Left cardiac atrium (tissue), 4 donors: Measurements from ENCODE around the gene RHOU. TPM values are rescaled to one million over a fixed set of nuclear protein-coding genes. Genes with fewer than 3 reads are reported as not detected.

Experiments
- ATAC-seq, 2 donors: fragments of 200-7000 bp; cut with Tn5 transposase; one replicate each; pipeline ENCODE4 v1.9.1; 2020; ENCODE audit warnings: mild to moderate bottlenecking in 2 of 2, moderate library complexity in 2 of 2
- DNase-seq: peaks from one replicate; pipeline ENCODE4 v3.0.0-alpha.2; 2020
- intact Hi-C, 2 donors: fragments of 100-400 bp; cut with DNase I; formaldehyde crosslinking; loops; one replicate each; pipeline versions ENCODE4 v1.14.1 to v1.15.1; 2022 to 2023
- total RNA-seq, 2 donors: library from RNA; stranded (reverse); fragmentation: NEBNext Ultra II Directional; extraction: Animal tissue kit (Norgen Biotek cat#: 25700); gene quantifications; one replicate each; pipeline ENCODE4 v1.2.1, GENCODE V29; 2021
- donor health status: DM: no; HTN: yes; CAD: no.
- donor health status: DM: no; HTN: yes; CAD: no; lungs with severe emphysema.
- donor health status: DM: yes; HTN: yes; CAD: no.
- donor health status: Dilated cardiomyopathy.

Gene RHOU
- total RNA-seq, 2 donors from 2014 or later = 12.9 to 16.5 TPM

DNA sequence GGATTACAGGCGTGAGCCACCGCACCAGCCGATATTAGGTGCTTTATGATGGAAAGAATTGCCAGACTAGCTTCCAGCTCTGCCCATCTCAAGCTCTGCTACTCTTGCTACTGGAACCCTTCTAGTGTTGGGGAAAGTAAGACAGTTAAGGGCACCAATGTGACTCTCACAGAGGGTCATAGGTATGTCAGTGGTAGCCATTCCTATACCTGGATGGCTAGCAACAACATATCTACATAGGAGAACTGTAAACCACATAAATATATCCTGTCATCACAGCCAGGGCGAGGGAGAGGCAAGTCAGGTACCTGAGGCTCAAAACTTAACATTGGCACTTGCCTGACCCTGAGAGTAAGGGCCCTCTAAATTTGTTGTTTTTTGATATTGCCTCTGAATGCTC lies 1.7 kb upstream of the RHOU start:
- intact Hi-C loops = loop anchor here (5.0 kb wide), 1 partner anchor 494 kb away; no protein-coding TSS in a partner anchor
- no peak for ATAC-seq
- DNase-seq = no peak

DNA sequence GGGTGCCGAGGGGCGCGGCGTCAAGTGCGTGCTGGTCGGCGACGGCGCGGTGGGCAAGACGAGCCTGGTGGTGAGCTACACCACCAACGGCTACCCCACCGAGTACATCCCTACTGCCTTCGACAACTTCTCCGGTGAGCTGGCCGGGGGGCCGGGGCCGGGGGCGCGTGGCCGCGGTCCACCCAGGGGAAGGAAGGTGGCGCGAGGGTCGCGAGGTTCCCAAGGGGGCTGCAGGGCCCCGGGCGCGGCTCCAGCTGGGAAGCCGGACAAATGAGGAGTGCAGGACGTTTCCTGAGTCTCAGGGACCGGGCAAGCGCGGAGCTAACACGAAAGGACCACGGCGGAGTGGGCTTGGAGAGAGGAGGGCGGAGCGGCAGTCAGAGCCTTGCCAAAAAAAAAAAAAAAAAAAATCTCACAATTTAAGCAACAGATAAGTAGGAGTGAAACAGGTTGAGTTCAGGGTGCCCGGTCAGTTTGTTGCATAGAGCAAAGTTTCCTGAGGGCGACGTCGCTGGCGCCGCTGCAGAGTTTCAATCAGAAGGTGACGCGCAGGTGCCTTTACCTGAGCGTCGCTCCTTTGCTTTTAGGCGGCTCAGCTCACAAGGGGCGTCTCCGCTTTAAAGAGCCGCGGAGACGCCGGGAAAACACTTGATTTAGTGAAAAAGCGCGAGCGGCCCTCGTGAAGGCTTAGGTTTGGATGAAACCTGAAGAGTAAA lies 750 bp downstream of the RHOU start:
- DNase-seq = peak; percentile 64
- intact Hi-C loops = loop anchor here (2.0 to 5.0 kb wide), 2 partner anchors 421 kb away; no protein-coding TSS in a partner anchor
- peak; percentile 28 to 34 for ATAC-seq

DNA sequence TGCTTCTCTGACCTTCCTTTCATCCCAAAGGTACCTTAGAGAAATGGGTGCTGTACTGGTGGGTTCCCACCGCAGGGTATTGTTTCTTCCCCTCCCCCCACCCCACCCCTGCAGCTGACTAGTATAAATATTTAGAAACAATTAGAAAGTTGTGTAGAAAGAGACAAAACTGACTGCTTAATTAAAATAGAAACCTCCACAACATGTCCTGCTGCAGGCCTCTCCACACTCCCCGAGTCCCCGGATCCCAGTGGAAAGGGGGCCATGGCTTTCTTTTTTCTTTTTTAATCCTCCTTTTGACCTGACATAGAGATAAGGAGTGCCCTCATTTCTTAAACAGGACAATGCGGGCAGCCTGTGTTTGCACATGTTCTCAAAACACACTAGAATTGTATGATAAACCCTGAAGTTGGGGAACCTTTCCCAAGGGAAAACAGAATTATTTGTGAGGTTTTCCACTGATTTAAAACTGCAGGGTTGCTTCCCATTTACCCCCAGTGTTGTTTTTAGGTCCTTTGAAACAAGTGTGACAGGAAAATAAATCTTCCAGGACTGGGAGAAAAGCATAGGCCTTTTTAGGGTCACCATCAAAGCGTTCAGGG lies 1.7 kb downstream of the RHOU start:
- no peak for DNase-seq
- intact Hi-C loops = loop anchor here in 1 of 2 donors (5.0 kb wide), 1 partner anchor 420 kb away; no protein-coding TSS in a partner anchor
- no peak for ATAC-seq

DNA sequence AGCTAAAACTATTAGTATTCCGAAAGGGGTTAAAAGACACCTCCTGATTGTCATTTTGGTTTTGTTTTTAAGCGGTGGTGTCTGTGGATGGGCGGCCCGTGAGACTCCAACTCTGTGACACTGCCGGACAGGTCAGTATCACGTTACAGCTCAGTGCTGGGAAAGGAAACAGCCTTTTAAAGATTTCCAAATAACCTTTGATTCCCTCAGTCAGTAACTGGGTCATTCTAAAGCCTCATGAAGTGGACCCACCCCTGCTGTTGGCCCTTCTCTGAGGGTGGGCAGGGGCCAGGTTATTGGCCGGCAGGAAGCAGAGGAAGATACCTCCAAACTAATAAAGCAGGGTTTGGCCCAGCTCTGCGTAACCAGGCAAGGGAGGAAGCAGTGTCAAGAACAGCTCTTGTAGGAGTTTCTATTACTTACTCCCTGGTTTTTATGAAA lies 2.3 kb downstream of the RHOU start:
- peak in 1 of 2 donors; percentile 5 for ATAC-seq
- intact Hi-C loops = loop anchor here in 1 of 2 donors (5.0 kb wide), 1 partner anchor 420 kb away; no protein-coding TSS in a partner anchor
- DNase-seq = peak; percentile 43

DNA sequence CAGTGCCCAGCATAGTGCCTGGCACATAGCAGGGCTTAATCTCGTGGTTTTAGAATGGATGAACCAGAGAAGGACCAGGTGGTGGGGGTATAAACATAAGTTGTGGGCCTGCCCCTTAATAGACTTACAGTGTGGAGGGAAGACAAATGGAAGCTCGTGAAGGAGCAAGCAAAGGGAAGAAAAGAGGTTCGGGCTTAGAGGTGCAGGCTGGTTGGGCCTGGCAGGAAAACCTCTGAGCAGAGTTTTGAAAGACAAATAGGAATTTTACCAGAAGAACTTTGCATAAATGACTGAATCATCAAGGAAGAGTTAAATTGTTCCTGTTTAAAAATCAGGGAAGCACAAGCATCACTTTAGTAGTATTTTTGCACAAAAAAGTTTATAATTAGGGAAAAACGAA lies 4.5 kb downstream of the RHOU start:
- ATAC-seq (no peak), DNase-seq (no peak)
- intact Hi-C loops = loop anchor here in 1 of 2 donors (5.0 kb wide), 1 partner anchor 417 kb away; no protein-coding TSS in a partner anchor

DNA sequence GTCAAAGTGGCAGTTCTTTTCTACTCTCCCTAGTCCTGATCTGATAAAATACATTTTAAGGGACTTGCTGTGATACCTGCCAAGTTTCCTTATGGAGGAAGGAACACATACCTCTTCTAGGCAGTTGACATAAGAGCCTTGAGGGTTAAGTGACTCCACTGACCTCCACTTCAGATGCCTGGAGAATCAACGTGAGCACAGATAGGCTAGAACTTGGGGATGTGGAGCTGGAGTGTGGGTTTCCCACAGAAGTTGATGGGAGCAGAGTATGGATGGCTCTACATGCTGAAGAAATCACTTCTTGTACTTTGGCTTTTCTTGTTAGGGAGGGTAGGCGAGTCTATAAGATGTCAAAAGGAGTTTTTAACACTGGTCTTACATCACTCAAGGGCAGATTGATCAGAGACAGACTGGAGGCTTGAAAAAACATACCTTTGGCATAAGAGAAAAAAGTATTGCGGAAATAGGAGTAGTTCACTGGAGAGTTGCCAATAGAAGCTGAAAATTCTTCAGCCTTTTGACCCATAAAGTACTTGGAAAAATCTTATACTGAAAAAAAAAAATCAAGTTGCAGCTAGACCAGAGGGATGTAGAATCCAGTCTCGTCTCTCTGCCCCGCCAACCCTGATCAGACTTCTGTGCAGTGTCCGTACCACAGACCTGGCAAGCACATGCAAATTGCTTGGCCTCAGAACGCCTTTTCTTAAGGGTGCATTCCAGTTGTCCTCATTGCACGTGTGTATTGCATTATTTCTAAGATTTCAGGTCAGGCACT lies 5.5 kb downstream of the RHOU start:
- intact Hi-C loops = no loop called here
- ATAC-seq (peak in 1 of 2 donors; percentile 45), DNase-seq (no peak)

DNA sequence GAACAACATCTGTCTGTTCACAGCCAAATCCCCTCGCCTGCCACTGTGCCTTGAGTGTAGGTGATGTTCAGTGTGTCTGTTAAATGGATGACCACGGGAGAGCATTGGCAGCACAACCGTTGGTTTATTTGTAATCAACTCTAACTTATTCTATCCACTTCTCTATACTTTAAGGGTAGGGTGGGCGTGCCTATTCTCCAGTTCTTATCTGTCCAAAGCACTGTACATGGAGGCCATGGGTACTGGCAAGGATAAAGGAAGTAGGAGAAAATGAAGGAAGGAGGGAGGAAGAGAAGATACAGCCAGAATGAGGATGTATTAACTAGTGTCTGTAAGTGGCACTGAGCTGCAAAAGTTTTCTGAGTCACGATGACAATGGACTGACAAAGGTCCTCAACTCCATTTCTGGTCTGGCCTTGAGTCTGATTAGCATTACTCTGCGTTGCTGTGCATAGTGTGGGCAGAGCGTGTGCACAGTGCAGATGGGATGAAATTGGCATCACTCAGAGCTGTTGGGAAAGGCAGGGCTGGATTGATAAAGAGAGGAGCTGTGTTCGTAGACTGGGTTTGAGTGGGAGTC lies 7.1 kb downstream of the RHOU start:
- no peak for DNase-seq
- intact Hi-C loops = no loop called here
- ATAC-seq = no peak

DNA sequence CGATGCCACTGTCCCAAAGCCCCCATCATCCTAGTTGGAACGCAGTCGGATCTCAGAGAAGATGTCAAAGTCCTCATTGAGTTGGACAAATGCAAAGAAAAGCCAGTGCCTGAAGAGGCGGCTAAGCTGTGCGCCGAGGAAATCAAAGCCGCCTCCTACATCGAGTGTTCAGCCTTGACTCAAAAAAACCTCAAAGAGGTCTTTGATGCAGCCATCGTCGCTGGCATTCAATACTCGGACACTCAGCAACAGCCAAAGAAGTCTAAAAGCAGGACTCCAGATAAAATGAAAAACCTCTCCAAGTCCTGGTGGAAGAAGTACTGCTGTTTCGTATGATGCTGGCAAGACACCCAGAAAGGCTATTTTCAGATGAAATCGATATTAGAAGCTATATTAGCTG lies 8.1 kb downstream of the RHOU start:
- ATAC-seq (no peak), DNase-seq (no peak)
- intact Hi-C loops = no loop called here

DNA sequence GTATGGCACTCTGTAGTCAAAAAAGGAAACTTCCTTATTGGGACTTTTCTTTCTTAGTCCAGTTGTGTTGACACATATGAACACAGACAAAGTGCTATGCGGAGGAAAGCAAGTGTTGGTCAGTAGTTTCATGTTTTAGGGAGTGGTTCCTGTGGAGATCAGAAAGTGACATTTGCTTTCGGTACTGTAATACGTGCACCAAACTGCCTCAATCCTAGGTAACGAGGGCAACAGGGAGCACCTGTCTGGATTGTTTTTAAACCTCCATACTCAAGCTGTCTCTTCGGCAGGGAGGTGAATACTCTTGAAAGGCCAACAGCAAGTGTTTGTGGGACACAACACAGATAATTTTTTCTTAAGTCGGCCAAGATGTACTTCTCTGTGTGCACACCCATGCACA lies 9.1 kb downstream of the RHOU start:
- DNase-seq (no peak), ATAC-seq (no peak)
- intact Hi-C loops = no loop called here

DNA sequence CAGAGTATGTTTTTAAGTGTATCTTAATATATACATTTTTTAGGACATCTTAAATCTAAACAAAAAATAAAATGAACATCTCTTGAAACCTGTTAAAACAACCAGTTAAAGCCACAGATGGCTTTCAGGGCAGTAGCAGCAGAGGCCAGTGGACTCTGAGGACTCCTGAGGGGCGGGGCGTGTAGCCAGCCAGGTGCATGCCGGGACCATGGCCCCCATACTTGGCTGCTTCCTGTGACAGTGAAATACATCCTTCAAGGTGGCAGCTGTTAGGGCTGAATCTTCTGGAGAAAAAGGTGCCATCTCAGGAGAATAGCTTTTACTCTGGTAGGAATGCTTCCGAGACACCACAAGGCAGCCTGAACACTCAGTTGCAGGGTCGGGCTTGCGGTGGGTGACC lies 9.6 kb downstream of the RHOU start:
- no peak for ATAC-seq
- intact Hi-C loops = no loop called here
- DNase-seq = no peak

DNA sequence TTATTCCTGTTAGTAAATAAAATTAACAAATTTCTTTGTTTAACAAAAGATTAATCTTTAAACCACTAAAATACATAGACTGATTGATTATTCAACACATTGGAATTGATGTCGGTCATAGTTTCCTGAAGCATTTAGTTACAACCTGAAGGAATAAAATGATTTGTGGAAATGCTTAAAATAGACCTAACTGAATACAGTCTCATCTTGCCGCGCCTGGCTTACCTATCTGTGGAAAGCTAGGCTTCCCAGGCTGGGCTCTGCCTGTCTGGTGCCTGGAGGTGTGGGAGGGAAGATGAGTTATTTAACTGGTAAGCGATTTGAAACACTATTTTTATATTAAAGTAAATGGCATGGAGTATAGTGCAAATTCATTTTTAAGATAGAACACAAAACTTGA lies 10.2 kb downstream of the RHOU start:
- ATAC-seq = no peak
- intact Hi-C loops = no loop called here
- DNase-seq = no peak

DNA sequence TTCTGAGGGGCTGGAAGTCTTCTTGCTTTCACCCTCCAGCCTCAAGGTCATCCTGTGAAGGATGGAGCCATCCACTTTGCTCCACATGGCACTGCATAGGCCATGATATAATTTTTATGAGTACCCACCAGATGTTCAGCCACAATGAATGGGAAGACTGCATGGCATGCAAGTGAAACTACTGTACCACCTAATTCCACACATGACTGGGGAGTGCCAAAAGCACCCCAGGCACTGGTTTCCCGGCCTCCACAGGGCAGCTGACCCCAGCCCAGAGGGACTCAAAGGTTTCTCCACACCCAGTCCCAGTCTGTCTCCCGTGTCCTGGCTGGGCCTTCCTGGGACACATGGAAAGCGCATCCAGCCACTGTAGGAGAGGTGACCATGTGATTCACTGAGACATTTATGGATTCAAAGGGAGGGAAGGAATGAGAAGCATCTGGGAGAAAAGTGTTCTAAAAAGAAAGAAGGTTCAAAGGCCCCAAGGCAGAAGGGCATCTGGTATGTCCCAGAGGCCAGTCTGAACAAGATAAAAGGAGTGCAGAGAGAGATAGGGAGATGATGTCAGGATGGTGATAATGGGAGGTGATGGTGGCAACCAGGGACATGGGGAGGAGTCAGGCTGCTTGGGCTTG lies 12.1 kb downstream of the RHOU start:
- DNase-seq = no peak
- no peak for ATAC-seq
- intact Hi-C loops = no loop called here

DNA sequence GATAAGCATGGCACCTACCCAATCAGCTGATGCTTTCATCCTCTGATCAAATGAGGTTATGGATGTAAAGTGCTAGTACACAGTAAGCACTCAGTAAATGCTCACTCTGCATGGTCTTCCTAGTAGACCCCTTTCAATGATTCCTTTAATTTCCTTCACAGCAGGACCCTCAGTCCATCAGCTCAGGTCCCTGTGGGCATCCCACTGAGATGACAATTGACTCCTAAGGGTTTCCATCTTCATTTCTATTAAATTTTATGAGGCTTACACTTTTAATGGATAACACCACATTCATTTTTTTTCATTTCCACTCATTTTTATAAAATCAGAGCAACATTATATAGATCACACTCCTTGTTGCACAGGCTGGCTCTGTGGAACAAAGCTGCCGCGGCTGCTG lies 12.8 kb downstream of the RHOU start:
- intact Hi-C loops = no loop called here
- ATAC-seq = no peak
- no peak for DNase-seq

DNA sequence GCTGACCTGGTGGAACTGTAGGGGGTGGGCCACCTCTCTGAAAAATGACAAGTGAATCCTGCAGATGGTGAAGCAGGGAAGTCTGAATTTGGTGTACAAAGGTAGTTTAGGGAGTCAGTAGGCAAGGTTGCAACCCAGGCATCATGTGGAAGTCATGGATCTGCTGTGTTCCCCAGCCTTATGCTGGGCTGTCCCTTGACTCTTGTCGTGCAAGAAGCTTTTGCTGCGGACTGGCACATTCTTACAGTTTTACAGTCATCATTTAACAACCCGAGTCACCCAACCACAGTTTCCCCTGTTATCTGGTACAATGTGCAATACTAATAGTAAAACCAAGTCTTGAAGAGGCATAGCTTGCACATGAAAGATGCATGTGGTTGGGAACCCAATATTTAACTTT lies 13.2 kb downstream of the RHOU start:
- no peak for ATAC-seq
- intact Hi-C loops = no loop called here
- DNase-seq = no peak

DNA sequence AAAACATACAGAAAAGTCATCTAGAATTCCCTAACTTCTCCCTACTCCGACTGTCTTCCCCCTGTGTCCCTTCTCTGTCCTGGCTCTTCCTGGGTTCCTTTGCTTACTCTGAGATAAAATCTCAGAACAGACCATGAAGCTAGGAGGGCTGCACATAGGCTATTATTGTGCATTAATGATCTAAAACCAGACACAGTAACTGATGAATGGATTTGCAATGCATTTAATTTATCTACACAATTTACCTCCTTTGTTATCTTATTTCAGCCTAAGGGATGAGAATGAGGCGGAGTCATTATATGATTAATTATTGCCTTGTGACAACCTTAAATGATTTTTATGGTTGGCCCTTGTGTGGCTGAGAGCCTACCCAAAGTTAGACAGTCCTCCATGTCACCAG lies 14.5 kb downstream of the RHOU start:
- DNase-seq (no peak), ATAC-seq (no peak)
- intact Hi-C loops = no loop called here

DNA sequence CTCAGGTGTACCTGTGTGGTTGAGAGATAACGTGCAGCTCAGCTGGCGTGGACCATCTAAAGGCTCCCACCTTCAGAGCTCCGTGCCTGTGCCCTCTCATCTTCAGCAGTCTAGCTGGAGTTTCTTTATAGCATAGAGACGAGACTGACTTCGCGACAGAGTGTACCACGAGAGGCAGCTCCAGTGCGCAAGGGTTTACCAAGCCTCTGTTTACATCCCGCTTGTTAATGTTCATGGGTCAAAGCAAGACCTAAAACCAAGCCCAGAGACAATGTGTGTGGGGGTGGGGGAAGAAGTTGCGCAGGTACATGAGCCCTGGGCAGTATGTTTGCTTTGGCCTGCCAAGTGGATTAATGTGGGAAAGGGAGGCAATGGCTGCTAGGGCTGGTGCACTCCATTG lies 15.6 kb downstream of the RHOU start:
- intact Hi-C loops = no loop called here
- ATAC-seq (no peak), DNase-seq (no peak)

DNA sequence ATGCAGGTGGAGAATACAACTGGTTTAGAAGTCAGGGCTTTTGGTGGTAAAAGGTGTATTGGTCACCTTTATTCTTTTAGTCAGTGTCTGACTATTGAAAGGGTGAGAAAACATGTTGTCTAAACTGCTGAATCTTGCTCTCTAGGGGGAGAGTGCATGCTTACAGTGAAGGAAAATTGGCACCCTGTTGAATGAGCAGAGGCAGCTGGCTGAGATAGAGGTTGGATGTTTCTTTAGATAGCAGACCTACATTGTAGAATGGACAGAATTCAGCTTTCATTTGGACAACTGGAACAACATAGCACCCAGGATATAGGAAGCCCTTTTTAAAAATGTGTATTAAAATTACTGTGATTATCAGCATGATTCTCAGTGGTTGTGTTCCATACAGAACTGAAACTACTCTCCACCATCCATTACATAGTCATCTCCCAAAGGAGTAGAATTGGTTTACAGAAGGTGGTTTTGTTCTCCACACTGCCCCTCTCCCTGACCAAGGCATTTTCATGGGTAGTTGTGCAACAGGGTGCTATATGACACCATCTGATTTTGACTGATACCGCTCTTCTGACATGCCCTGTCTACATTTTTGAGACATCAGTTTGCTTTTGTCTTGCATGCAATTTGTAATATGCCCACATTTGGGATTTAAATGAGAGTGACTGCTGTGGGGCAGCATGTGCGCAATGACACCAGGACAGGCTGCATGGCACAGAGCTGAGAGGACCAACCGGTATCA lies 16.2 kb downstream of the RHOU start:
- intact Hi-C loops = no loop called here
- ATAC-seq = no peak

DNA sequence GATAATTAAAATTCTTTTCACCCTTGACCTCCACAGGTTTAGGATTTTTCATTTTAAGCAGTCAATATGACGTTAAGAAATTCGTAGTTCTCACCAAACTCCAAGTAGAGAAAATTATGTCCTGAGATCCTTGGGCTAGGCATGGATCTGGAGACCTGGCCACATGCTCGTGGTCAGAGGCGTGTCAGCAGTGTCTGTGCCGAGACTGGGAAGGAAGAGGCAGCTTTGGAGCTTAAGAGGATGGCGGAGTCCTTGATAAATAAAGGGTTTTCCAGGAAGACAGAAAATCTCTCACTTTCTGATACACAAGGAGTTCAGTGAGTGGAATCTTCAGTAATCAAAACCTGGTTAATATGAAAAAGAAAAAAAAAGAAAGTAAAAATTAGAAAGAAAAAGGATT lies 17.0 kb downstream of the RHOU start:
- DNase-seq = no peak
- intact Hi-C loops = no loop called here
- ATAC-seq = no peak

More for the DNA sequence above, 16.2 kb downstream of the RHOU start:
- no peak for DNase-seq
